Ammon's horn (tissue), 1 donor: Measurements from ENCODE around the gene ARHGEF1.

ENCODE experiments used
- DNase-seq: peaks from one replicate; pipeline ENCODE4 v3.0.0-alpha.2; 2016; ENCODE audit warnings: low spot score

The ARHGEF1 gene

GRCh38 chr19:41883821-41884733, 1.1 kb downstream of the ARHGEF1 start:
- peak; percentile 97 for DNase-seq

- no peak for DNase-seq
These were observed 4.1 kb downstream of the ARHGEF1 start for GRCh38 chr19:41886761-41887710.

DNA sequence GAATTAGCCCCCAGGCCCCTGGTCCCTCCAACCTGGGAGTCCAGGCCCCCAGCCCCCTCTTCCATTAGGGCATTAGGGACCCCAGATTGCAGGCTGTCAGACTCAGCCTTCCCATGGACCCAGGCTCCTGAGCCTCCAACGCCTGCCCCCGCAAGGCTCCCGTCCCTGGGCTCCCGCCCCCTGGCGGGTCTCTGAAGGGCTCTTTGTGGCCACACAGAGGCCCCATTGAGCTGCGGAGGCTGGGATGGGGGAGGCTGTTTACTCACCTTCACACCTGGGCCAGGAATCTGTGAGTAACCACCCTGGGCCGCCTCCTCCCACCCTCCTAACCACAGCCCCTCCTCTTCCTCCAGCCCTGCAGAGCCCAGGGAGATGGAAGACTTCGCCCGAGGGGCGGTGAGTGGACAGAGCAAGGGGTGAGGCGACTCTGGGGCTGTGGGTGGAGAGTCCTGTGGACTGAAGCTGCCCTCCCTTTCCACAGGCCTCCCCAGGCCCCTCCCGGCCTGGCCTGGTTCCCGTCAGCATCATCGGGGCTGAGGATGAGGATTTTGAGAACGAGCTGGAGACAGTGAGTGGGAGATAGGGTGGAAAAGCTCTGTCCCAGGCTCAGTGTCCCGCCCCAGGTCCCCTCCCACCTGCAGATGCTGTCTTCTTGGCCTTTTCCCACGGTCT, 4.9 kb downstream of the ARHGEF1 start:
- DNase-seq, result peak; percentile 48

- no peak for DNase-seq
These were observed 5.9 kb downstream of the ARHGEF1 start for GRCh38 chr19:41888926-41889325.

GRCh38 chr19:41889896-41890295, 6.9 kb downstream of the ARHGEF1 start:
- no peak for DNase-seq

GRCh38 chr19:41890936-41891335, 8.0 kb downstream of the ARHGEF1 start:
- DNase-seq, result peak; percentile 53

DNA sequence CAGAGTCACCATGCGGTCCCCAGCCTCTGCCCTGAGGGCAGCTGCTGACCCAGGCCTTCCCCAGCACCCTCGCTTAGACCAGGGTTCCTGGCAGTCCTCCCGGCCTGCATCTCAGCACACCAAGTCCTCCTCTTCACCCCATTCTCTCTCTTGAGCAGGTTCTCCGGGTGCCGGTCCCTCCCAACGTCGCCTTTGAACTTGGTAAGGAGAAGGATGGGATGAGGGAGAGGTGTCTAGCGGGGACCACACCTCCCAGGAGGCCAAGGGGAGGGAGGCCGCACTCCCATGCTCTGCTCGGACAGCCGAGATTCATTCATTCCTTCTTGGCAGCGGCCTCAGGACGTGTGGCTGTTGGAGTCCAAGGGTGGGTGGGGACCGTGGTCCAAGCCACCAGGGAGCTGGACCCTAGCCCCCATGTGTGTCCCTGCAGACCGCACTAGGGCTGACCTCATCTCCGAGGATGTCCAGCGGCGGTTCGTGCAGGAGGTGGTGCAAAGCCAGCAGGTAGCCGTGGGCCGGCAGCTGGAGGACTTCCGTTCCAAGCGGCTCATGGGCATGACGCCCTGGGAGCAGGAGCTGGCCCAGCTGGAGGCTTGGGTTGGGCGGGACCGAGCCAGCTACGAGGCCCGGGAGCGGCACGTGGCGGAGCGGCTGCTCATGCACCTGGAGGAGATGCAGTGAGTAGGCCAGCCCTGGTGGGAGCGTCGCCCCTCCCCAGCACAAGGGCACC, 9.4 kb downstream of the ARHGEF1 start:
- DNase-seq, result no peak

- DNase-seq, result no peak
These were observed 10.9 kb downstream of the ARHGEF1 start for GRCh38 chr19:41893899-41894298.

DNA sequence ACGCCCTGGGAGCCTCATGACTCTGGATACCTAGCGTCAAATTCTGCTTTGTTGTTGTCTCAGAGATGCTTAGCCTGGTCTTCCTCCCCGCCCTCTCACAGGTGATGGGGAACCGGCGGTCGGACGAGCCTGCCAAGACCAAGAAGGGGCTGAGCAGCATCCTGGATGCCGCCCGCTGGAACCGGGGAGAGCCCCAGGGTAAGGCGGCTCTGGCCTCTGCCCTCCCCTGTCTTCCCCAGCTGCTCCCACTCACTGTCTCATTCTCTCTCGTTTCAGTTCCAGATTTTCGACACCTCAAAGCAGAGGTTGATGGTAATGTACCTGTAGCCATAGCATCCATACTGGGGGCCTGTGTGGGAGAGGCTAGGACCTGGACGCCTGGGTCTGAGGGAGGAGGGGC, 11.4 kb downstream of the ARHGEF1 start:
- no peak for DNase-seq

GRCh38 chr19:41895745-41896580, 13.0 kb downstream of the ARHGEF1 start:
- no peak for DNase-seq

DNA sequence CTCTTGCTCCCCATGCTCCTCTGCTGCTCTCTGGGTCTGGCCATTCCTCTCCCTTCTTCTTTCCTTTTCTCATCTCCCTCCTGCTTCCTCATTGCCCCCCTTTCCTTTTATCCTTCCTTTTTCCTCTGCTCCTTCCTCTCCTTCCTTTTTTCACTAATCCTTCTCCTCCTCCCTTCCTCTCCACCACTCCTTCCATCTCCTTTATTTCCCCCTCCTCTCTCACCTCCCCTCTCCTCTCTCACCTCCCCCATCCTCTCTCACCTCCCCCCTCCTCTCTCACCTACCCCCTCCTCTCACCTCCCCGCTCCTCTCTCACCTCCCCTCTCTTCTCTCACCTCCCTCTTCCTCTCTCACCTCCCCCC, 13.6 kb downstream of the ARHGEF1 start:
- DNase-seq, result no peak

GRCh38 chr19:41897181-41897580, 14.2 kb downstream of the ARHGEF1 start:
- DNase-seq, result no peak

DNA sequence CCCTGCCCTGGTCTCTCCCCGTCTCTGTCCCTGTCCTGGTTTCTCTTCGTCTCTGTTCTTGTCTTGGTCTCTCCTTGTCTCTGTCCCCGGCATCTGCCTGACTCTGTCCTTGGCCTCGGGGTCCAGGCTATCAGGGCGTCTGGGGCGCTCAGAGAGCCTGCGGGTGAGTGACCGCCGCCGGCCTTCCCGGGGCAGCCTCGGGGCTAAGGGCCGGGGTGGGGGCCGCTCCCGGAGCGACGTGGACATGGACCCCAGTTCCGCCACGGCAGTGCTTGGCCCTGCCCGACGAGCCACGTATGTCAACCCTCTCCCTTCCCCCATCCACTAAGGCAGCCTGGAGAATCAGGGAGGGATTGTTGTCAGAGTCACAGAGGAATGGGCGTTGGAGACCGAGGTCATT, 14.8 kb downstream of the ARHGEF1 start:
- DNase-seq, result no peak

- no peak for DNase-seq
These were observed 15.3 kb downstream of the ARHGEF1 start for GRCh38 chr19:41898235-41898634.

- DNase-seq, result no peak
These were observed 18.9 kb downstream of the ARHGEF1 start for GRCh38 chr19:41901707-41902360.

GRCh38 chr19:41902594-41902993, 19.6 kb downstream of the ARHGEF1 start:
- no peak for DNase-seq

DNA sequence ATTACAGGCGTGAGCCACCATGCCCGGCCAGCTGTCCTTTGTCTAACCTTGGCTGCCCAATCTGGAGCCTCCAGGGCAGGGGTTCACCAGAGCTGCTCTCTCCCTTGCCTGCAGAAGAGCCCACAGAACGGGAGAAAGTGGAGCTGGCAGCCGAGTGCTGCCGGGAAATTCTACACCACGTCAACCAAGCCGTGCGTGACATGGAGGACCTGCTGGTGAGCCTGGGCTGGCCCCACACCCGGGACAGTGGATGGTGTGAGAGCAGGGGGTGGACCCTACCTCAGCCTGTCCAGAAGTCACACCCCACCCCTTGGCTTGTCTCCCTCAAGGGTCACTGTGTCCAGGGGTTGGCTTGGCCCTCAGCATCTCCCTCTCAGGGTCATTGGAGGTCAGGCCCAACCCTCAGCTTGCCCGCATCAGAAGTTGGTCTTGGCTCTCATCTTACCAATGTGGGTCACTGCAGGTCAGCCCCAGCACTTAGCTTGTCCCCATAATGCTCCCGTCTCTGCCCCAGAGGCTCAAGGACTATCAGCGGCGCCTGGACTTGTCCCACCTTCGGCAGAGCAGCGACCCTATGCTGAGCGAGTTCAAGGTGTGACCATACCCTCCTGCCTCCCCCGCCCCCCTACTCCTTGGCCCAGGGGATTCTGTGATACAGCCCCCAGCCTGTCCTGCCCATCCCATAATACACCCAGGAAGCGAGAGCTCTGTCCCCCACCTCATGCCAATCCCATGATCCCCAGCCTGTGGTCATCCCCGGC, 20.4 kb downstream of the ARHGEF1 start:
- DNase-seq, result no peak

DNA sequence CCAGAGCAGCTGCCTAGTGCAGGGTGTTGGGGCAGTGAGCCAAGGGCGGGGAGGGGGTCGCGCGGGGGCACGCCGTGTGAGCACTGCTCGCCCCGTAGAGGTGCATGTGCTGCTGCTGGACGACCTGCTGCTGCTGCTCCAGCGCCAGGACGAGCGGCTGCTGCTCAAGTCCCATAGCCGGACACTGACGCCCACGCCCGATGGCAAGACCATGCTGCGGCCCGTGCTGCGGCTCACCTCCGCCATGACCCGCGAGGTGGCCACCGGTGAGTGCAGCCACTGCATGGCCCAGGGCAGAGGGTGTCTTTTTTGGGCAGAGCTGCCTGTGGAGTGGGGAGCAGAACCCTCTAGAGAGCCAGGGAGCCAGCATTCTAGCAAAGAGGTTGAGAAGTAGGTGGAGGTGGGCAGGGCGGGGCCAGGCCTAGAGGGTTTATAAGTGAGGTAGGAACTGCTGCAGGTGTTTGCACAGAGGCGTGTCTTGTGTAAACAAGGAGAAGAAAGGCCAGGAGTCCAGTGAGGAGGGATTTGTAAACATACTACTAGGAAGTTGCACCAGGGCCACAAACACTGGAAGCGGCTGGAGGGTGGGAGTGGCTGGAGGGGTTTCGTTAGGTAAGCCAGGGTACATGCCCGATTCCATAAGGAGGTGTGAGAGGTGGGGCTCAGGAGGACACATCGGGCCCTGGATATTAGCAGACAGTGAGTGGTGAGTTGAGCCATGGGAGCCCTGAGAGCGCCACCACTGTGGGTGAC, 21.3 kb downstream of the ARHGEF1 start:
- DNase-seq, result no peak
